GM04503 (cell line): ENCODE measurements around the gene CCDC192.
A peak's percentile ranks its signal among the peaks of the same experiment; 100 is the strongest.
"Not testable (repeated sequence)": the region's sequence is repeated elsewhere in the genome, so short reads cannot be mapped to it uniquely, and the experiment has no call there.

Experiments used
- DNase-seq: peaks from one replicate; pipeline ENCODE4 v3.0.0-alpha.2; 2012; ENCODE audit warnings: low read depth

Gene CCDC192, protein sequence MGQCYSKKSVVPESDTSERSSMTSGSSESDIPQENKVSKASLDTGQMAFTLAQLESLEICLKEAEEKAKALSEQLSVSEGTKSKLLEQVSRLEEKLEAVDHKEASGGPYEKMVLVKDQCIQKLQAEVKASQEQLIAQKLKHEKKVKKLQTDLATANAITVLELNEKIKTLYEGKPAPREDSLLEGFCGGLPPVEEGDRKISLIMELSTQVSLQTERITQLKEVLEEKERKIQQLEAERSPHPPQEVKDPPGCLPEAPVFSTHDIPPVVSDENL

DNA sequence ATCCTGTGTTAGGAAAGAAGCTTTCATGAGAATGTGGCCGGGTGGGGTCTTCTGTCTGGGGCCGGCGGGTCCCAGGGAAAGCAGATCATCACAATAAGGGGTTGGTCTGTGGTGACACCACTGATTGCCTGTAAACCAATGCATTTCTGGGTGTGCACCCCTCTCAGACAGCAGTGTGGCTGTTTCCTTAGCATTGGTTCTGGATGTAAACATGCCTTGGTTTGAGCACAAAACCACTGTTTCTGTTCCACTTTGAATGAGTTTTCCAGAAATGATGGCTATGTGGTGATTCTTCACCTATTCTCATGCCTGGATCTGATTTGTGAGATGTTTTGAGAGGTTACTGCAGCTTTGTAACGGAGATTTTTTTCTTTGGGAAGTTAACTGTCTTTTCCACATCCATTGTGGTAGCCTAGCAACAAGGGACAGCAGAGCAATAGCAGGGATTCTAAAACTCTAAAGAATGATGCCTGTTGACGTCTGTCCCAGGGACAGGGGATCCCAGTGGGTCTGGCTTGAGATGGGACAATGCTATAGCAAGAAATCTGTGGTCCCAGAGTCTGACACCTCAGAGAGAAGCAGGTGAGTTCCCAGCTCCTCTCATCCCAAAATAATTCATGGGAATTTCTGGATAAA, at the start of gene CCDC192:
Gene CCDC192 (plus strand): TSS at position 466 of the 636 bp plus-strand sequence. CDS start 55 bp downstream, at position 521.
- DNase-seq: no peak

DNA sequence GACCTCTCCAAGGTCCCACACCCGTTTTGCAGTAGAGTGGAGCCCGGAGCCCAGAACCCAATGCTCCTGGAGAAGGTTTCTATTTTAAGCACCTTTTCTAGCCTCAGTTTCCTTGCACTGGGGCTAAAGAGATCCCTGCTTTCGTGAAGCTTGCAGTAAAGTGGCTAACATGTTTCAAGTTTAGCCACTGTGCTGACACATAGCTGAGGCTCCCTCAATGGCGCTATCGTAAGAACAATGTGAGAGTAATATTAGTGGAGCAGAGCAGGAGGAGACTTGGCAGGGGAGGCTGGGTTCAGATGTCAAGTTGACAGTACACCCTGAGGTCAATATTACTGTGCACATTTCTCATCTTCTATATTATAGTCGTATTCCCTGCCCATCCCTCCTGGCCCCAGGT, 46.4 kb upstream of the CCDC192 start:
- DNase-seq: no peak

DNA sequence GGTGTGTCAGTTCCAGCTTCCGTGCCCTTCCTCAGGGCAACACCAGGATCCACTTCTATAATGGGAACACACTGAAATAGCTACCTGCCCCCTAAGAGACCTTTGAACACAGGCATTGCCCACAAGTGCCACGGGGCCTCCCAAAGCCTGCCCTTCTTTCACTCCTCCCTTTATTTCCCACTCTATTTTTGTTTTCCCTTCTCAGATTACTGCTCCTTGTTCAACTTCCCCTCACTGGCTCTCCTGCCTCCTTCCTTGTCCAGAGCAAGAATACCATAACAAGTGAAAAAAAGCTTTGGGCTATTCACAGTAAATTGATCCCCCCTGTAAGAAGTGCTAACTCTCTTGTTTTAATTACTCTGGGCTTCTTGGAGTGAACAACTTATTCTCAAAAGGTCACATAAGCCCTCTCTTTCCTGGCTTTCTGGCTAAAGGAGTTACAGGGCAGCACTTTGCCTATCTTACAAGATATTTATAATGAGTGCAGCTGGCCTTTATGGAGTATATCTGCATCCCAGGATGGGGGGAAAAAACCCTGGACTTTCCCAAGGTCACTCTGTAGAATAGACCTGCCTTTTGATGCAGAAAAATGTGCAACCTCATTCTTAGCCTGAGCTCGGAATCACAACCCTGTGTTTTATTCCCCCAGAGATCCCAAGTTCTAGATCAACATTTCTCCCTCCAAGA, 43.0 kb upstream of the CCDC192 start:
- DNase-seq: no peak

DNA sequence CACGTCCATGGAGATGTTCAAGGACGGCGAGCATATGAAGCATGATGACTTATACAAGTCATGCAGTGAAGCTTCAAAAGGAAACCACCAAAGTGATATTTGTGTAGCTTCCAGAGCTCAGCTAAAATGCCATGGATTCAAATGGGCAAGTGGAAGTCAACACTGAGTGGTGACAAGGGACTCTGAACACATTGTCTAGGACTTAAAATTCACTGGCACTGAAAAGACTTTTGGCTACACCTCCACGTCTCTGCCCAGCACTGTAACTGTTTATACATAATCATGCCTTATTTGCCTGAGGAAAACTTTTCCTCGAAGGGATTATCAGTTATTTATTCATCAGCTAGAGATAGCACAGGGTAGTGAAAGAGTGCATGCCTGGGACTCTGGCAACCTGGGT, 39.1 kb upstream of the CCDC192 start:
- no peak for DNase-seq

DNA sequence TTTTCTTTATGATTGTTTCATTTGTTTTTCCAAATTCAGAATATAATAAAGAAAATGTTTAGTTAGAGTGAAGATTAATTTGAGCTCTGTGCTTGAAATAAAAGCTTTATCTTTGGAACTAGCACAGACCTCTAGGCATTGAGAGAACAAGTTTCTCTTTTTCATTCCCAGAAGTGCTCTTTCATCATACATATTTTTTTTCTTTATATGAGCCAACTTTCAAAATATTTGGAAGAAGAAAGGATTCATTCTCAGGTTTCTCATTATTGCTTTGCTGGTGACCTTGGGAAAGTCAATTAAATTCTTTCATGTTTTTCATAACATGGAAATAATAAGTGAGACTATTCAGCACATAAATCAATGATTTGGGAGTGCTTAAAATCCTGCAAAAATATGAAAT, 37.5 kb upstream of the CCDC192 start:
- DNase-seq: no peak

DNA sequence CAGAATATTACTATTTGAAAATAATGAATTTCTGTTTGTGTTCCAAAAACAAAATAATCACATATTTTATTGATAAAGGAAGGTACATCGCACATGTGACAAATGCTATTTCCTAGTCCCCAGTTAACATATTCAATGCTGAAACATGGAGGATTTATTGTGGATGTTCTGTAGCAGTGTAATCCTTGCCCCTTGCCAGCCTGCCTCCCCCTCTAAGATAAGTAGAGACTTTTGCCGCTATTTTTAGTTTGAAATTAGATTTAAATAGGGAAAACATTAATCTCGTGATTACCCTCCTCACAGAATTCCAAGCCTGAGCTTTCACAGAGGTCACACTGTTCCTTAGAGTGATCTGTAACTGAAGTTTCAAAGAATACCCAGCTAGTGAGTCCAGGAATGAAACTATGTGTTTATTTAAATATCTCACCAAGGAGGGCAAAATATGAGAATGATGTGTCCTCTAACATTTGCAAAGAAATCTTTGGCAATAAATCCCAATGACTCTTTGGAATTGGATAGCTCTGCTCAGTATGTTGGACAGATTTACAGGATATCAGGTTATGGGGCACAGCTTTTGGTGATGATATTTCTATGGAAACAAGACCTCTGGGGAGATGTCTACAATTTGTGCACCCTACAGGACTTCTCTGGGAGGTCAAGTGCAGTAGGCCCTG, 37.0 kb upstream of the CCDC192 start:
- no peak for DNase-seq

DNA sequence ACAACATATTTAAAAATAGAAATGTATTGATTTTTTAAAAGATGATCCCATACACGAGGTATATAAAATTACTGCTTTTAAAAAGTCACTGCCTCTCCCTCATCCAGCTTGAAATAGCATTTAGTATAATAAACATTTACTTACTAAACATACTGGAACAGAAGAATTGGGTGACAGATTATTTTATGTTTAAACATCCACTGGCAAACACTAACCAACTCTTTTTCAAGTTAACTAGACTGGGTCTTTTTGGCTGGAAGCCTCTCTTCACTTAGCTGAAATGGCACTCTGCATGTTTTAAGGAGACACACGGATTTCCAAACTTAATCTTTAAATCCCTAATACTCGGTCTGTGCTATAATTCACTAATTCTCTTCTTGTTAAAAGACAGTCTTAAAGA, 35.3 kb upstream of the CCDC192 start:
- DNase-seq: no peak

DNA sequence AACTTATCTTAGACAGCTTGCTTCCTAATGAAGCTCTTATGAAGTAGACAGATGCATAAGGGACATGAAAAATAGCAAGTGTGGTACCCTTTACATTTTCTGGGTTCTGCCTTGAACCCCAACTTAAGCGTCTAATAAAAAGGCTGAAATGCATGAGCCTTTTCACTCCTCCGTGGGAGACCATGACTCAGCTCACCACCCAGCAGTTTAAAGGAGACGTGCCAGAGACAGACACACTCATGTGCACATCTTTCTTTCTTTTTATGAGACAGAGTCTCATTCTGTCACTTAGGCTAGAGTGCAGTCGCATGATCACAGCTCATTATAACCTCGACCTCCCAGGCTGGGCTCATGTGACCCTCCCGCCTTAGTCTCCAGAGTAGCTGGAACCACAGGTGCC, 32.0 kb upstream of the CCDC192 start:
- no peak for DNase-seq

DNA sequence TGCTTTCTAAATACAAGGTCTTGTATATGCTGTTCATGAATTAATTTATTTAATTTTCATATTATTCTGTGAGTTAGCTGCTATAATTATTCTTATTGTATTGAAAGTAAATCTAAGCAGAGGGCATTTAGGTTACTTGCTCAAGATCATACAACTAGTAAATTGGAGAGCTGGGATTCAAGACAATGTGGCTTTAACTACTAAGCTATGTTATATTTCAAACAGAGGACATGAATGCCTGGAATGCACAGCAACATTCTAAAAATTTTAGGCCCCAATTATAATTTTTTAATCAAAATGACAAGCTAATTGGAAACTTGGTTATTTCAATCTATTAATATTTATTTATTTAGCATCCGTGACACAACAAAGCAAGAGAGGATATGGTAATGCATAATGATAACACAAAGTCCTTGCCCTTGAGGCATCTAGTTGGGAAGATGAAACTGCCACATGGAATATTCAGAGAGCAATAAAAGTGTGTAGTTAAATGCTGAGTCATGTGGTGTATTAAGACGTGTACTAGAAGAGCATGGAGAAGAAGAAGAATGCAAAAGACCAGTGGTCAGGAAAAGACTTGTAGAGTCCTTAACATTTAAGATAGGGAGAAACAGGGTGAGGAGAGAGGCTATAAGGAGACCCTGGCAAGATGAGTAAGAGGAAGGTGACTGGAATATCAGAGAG, 29.9 kb upstream of the CCDC192 start:
- no peak for DNase-seq

DNA sequence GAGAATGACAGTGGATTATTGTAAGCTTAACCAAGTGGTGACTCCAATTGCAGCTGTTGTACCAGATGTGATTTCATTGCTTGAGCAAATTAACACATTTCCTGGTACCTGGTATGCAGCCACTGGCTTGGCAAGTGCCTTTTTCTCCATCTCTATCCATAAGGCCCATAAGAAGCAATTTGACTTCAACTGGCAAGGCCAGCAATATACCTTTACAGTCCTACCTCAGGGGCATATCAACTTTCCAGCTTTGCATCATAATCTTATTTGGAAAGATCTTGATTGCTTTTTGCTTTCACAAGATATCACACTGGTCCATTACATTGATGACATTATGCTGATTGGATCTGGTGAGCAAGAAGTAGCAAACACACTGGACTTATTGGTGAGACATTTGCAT, 26.2 kb upstream of the CCDC192 start:
- DNase-seq: not testable (repeated sequence)

DNA sequence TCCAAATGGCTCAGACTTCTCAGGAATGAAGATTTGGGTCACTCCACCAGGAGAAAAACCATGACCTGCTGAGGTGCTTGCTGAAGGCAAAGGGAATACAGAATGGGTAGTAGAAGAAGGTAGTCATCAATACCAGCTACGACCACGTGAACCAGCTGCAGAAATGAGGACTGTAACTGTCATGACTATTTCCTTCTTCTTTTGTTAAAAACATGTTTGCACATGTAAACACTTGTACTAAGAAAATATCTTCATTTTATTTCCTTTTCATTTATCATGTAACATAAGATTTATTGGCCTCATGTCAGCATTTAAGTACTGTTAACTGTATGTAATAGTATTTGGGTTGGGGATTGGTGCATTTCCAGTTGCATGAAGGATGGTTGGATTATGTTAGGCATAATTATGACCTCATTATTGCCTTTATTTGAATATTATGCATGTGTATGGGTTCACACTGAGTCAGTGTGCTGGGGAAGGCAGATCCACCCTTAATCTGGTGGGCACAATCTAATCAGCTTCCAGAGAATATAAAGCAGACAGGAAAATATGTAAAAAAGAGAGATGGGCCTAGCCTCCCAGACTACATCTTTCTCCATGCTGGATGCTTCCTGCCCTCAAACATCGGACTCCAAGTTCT, 23.4 kb upstream of the CCDC192 start:
- DNase-seq: not testable (repeated sequence)

DNA sequence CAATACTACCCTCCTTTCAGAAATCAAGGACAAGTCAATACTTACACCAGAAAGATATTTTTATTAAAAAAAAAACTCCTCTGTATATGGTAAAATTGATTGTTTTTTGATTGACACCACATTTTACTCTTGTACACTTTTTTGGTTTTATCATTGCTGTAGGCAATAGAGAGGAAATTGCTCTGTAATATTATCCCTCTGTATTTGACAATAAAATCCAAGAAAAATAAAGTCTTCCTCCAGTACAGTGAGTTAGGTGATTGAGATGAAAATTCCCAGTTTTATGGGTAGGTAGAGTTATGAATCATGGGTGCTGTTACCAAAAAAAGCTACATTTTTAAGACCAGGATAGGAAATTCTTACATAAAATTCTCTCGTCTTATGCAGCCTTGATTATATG, 22.6 kb upstream of the CCDC192 start:
- no peak for DNase-seq

DNA sequence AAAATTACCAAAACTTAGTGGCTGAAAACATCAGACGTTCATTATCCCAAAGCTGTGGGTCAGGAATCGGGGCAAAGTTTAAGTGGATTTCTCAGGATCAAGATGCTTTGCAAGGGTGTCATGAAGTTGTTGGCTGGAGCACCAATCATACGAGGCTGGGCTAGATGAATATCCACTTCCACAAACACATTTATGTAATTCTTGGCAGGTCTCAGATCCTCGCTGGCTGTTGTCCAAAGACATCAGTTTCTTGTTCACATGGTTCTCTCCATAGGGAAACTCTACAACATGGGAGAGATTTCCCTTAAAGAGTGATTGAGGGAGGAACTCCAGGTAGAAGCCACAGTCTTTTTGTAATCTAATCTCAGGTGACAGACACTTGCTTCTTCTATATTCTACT, 20.2 kb upstream of the CCDC192 start:
- no peak for DNase-seq

DNA sequence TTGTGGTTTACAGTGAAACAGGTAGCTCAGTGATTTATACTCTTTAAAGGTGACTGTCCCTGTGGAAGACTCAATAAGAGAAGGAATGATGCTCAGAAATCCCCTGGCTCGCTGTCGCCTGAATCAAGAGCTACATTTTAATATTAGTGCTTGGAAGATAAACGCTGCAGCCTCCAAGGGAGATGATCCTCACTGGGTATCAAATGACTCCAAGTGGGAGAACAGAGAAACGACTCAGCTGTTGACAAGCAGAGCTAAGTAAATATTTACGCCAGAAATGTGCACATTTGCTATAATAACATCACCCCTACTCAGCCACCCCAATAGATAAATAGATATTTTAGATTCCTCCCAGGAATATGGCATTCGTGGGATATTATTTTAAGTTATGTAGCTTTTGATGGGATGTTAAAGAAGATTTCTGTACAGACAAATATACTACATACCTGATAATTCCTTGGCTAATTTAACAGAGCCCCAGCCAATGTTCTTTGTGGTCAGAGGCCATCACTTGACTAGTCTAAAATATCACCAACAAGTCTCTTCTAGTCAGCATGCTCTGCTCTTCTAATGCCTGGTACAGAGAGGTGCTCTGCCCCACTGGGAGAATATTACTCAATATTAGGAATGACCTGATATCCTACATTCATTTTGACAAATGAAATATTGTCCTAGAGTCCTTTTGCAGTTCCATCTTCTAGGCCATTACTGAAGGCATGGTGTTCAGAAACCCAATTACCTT, 18.3 kb upstream of the CCDC192 start:
- no peak for DNase-seq

DNA sequence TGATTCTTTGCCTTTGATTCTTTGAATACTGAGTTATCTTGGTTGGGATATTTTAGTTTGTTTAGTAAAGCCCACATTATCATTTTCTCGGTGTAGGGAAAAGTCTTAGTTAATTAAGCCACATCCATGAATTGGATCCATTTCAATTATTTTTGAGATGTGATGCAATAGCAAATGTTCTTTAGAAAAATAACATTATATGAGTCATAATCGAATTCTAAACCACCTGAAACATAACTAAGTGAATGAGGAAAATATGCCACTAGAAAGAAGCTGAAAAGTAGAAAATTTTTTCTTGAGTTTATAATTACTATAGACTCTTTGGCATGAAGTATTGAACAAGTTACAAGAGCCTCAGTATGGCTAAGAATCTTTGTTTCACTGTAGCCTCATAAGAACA, 17.5 kb upstream of the CCDC192 start:
- DNase-seq: no peak

DNA sequence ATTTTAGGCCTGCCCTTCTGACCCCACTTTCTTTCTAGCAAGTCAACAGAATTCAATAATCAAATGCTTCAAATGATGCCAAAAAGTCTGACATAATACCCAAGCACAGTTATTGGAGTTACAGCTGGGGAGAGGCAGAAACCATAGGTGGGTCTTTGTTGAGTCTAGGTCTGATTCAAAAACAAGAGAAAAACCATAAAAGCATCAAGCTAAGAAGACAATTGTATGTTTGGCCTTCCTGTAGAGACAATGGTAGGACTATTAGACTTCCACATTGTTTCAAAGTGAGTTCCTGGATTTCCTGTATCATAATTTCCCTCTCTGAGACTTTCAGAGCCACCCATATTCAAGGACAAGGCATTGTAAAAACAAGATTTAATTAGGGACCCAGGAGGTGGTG, 16.8 kb upstream of the CCDC192 start:
- DNase-seq: no peak

DNA sequence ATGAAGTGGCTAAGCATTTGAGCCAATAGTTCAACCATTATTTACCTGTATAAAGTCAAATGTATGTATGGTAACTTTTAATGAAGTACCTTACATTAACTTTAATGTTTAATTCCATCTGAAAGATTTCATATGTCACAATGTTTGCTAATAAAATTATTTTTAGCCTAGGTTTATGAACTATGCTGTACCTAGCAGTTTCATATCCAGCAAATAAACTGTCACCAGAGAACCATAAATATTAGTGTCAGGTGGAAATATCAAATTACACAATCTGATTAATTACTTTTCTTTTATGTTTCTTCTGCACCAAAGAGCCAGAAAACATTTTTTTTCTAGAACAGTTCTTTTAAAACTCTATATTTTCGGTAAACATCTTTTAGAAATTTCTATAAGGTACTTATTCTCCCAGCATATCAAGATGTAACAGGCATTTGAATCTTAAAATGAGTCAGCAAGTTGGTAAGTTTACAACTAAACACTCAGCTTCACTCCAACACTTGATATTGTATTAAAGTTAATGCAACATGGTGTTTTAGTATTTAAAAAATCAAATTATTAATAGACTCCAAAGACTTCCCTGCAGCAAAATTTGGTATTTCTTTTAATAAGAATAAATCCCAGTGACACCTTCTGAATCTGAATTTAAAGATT, 8.5 kb upstream of the CCDC192 start:
- DNase-seq: no peak

DNA sequence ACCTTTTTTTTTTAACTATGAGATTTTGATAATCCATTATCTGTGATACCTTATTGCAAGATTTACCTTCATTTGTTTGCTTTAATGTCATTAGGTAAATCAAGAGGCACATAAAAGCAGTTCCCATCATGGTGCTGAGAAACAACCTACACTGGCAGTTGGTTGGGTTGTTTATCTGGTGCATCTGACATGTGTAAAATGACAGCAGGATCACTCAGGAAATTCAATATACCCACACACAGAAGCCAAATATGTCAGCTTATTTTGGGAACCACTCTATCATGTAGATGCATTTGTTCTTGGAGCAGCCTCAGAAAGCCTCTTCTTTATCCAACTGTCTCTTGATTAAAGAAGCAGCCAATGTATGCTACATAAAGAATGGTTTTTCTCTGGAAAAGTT, 7.8 kb upstream of the CCDC192 start:
- DNase-seq: no peak

DNA sequence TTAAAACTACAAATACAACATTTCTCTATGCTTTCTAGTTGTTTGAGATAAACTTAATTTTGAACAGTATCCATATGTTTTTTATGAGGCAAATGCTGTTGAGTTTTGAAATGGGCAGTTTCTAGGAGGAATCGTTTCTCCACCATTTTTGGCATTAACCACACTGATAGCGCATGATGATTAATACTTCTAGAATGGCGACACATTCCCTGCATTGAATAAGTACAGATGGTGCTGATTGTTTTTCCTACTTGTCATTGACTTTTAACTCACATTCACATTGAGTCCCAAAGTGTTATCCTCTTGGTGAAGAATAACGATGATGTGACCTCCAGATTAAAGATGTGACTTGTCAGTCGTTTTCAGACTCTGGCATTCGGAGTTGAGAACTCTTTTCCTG, 6.5 kb upstream of the CCDC192 start:
- DNase-seq: peak; percentile 12

DNA sequence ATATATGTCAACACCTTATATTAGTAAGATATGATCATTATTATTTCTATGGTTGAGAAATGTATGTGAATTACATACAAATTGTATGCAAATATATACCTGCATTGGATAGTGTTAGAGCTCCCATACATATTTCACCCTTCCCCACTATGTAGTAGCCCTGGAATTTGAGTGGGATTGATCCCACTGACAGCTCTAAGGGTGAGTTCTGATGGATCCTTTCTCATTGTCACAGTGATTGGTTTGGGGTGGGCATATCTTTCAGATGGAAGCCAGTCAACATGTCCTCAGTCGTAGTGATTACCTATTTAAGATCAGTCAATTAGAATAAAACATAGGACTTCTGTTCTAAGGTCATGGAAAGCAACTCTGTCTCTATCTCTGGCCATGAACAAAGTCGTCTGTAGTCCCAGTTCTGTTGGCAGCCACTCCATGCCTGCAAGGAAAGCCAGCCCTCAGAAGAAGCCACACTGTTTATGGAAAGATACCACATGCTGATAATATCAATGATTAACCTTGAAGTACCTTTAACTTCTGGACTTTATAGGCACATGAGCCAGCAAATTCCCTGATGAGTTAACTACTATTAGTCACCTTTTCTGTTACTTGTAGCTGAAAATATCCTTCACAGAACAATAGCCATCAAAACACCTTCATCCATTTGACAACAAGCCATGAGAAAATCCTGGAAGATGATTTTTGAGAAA, 5.1 kb upstream of the CCDC192 start:
- no peak for DNase-seq
